HCT116 (cell line): ENCODE results near the gene KIRREL3.

Experiments used
- CEBPB ChIP-seq: IDR thresholded peaks from 2 replicates; pipeline ENCODE4 v1.6.1; 2012; ENCODE audit warnings: low read depth
- CTCF ChIP-seq, 3 experiments: fragments of 200-600 bp in 1 of 3; sonication (generic) in 1 of 3; IDR thresholded peaks in 2 of 3; conservative IDR thresholded peaks in 1 of 3; 2 replicates each; pipeline ENCODE4 v1.5.1; 2012 to 2017; ENCODE audit warnings: low read depth in 2 of 3, low read length in 2 of 3, antibody characterized with exemption in 1 of 3, borderline replicate concordance in 1 of 3, control low read depth in 1 of 3, mild to moderate bottlenecking in 1 of 3, mixed read lengths in 1 of 3, mixed run types in 1 of 3, moderate library complexity in 1 of 3; ENCODE audit not compliant: insufficient read depth in 1 of 3
- EZH2 ChIP-seq: fragments of 200-600 bp; sonication (generic); IDR thresholded peaks from 2 replicates; pipeline ENCODE4 v1.6.1; 2017; ENCODE audit warnings: antibody characterized with exemption, mixed run types
- POLR2A ChIP-seq: IDR thresholded peaks from 2 replicates; pipeline ENCODE4 v1.7.0; 2011; ENCODE audit warnings: borderline replicate concordance; ENCODE audit not compliant: insufficient read depth, insufficient read length; ENCODE audit errors: extremely low read depth
- POLR2AphosphoS5 ChIP-seq: IDR thresholded peaks from 2 replicates; pipeline ENCODE4 v1.6.1; 2011; ENCODE audit warnings: mild to moderate bottlenecking, low read depth, low read length, moderate library complexity
- ZNF274 ChIP-seq: fragments of 200-500 bp; sonication (Bioruptor generic); IDR thresholded peaks from 2 replicates; pipeline ENCODE4 v1.6.1; 2014; ENCODE audit warnings: mild to moderate bottlenecking, low read depth, low read length, inconsistent platforms
- TF ChIP-seq, protein P1 (sequence below): IDR thresholded peaks from 2 replicates; pipeline ENCODE4 v1.6.1; 2012

DNA sequence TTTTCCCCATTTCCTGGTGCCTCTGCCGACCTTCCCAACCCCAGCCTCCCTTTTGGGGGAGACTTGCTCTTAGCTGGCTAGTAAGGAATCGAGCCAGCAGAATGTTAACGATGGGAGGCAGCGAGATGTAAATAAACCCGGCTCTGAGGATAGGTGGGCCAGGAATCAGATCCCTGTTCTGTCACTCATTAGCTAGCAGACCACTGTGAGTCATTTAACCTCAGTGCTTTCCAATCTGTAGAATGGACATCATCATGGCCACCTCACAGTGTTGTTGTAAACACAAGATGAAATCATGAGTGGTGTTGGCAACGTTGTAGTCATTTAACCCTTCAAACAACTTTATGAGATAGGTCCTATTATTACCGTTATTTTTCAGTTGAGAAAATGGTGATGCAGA is 208.6 kb downstream of the KIRREL3 start:
- TF ChIP-seq POLR2A (no peak), POLR2AphosphoS5 (no peak), CTCF (IDR thresholded peaks at IDR 0.05 in 2 of 3, conservative IDR thresholded peaks at IDR 0.05 in 1 of 3; ENCODE audit: borderline replicate concordance in 1 of 3, insufficient read depth in 1 of 3, low read depth in 2 of 3, low read length in 2 of 3) (no peak), EZH2 (no peak), CEBPB (no peak), ZNF274 (no peak)
- TF ChIP-seq, protein P1, sequence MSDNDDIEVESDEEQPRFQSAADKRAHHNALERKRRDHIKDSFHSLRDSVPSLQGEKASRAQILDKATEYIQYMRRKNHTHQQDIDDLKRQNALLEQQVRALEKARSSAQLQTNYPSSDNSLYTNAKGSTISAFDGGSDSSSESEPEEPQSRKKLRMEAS: no peak
